Measurements from ENCODE around the gene ECSIT.

GRCh38 chr19:11463391-11463790 is 65.5 kb downstream of the ECSIT start:
- TF ChIP-seq POLR2A (IDR thresholded peaks at IDR 0.05; ENCODE audit: low read length) (no peak), GATA1 (IDR thresholded peaks at IDR 0.05; ENCODE audit: low read depth, low read length) (no peak)

All from erythroblast (primary cell).